Liver (tissue), 9 donors: ENCODE data around the gene SMARCC1. TPM values are rescaled to one million over a fixed set of nuclear protein-coding genes. Genes with fewer than 3 reads are reported as not detected.

Source experiments
- DNase-seq: peaks from one replicate; pipeline ENCODE4 v3.0.0-alpha.2; 2017; ENCODE audit warnings: low spot score
- H3K27ac ChIP-seq, 2 donors: one replicate each; pipeline ENCODE4 v1.7.0; 2013; ENCODE audit warnings: inconsistent platforms in 2 of 2, low read length in 2 of 2, control low read depth in 1 of 2, low read depth in 1 of 2, mild to moderate bottlenecking in 1 of 2
- H3K27me3 ChIP-seq, 4 donors: one replicate each; pipeline versions ENCODE4 v1.6.1 to v1.7.0; 2013; ENCODE audit warnings: low read length in 3 of 4, inconsistent platforms in 1 of 4, mild to moderate bottlenecking in 1 of 4, moderate library complexity in 1 of 4; ENCODE audit not compliant: control insufficient read depth in 4 of 4, insufficient read depth in 4 of 4
- H3K36me3 ChIP-seq, 4 donors: one replicate each; pipeline versions ENCODE4 v1.6.1 to v1.7.0; 2013; ENCODE audit warnings: low read length in 3 of 4, mild to moderate bottlenecking in 3 of 4, low read depth in 1 of 4, moderate library complexity in 1 of 4; ENCODE audit not compliant: control insufficient read depth in 4 of 4, insufficient read depth in 3 of 4
- H3K4me1 ChIP-seq, 4 donors: one replicate each; pipeline versions ENCODE4 v1.6.1 to v1.7.0; 2013; ENCODE audit warnings: low read length in 3 of 4, mild to moderate bottlenecking in 3 of 4, moderate library complexity in 1 of 4; ENCODE audit not compliant: control insufficient read depth in 4 of 4, insufficient read depth in 4 of 4
- H3K4me3 ChIP-seq, 3 donors: one replicate each; pipeline versions ENCODE4 v1.6.1 to v1.7.0; 2013; ENCODE audit warnings: low read length in 3 of 3, control low read depth in 1 of 3, low read depth in 1 of 3, mild to moderate bottlenecking in 1 of 3
- H3K9ac ChIP-seq, 2 donors: one replicate each; pipeline ENCODE4 v1.7.0; 2013; ENCODE audit warnings: low read length in 2 of 2, mild to moderate bottlenecking in 2 of 2, moderate library complexity in 2 of 2, control low read depth in 1 of 2, low read depth in 1 of 2
- H3K9me3 ChIP-seq, 4 donors: one replicate each; pipeline versions ENCODE4 v1.6.1 to v1.7.0; 2013; ENCODE audit warnings: low read length in 3 of 4; ENCODE audit not compliant: control insufficient read depth in 4 of 4
- EGR1 ChIP-seq, 2 donors: IDR thresholded peaks; 2 replicates each; pipeline ENCODE4 v1.6.1; 2016 to 2018; ENCODE audit warnings: antibody characterized with exemption in 2 of 2, low read depth in 2 of 2
- FOXA1 ChIP-seq: IDR thresholded peaks from 2 replicates; pipeline ENCODE4 v1.6.1; 2016; ENCODE audit warnings: antibody characterized with exemption
- FOXA2 ChIP-seq: IDR thresholded peaks from 2 replicates; pipeline ENCODE4 v1.6.1; 2016; ENCODE audit warnings: antibody characterized with exemption
- HNF4A ChIP-seq, 2 donors: conservative IDR thresholded peaks; 2 replicates each; pipeline ENCODE4 v1.6.1; 2016; ENCODE audit warnings: antibody characterized with exemption in 2 of 2, mild to moderate bottlenecking in 2 of 2
- HNF4G ChIP-seq: IDR thresholded peaks from 2 replicates; pipeline ENCODE4 v1.6.1; 2016; ENCODE audit warnings: antibody characterized with exemption
- JUND ChIP-seq, 2 donors: IDR thresholded peaks; 2 replicates each; pipeline ENCODE4 v1.6.1; 2016; ENCODE audit warnings: antibody characterized with exemption in 2 of 2
- NR2F2 ChIP-seq: IDR thresholded peaks from 2 replicates; pipeline ENCODE4 v1.6.1; 2016; ENCODE audit warnings: antibody characterized with exemption
- RAD21 ChIP-seq, 2 donors: IDR thresholded peaks; 2 replicates each; pipeline ENCODE4 v1.6.1; 2016; ENCODE audit warnings: antibody characterized with exemption in 2 of 2, mild to moderate bottlenecking in 2 of 2
- RXRA ChIP-seq, 2 donors: IDR thresholded peaks; 2 replicates each; pipeline ENCODE4 v1.6.1; 2017 to 2018; ENCODE audit warnings: antibody characterized with exemption in 2 of 2, mild to moderate bottlenecking in 1 of 2
- SP1 ChIP-seq: IDR thresholded peaks from 2 replicates; pipeline ENCODE4 v1.6.1; 2018; ENCODE audit warnings: antibody characterized with exemption, mild to moderate bottlenecking
- TAF1 ChIP-seq: conservative IDR thresholded peaks from 2 replicates; pipeline ENCODE4 v1.6.1; 2016; ENCODE audit warnings: antibody characterized with exemption, mild to moderate bottlenecking
- YY1 ChIP-seq: IDR thresholded peaks from 2 replicates; pipeline ENCODE4 v1.6.1; 2016; ENCODE audit warnings: antibody characterized with exemption, mild to moderate bottlenecking
- whole genome bisulfite sequencing: extraction: QIAGEN DNeasy Blood & Tissue Kit; methylation state at CpG from one replicate; pipeline ENCODE4 v1.1.7; 2013; 5-methylcytosine and 5-hydroxymethylcytosine counted together
- polyA plus RNA-seq, 2 donors: library from polyadenylated mRNA; stranded (reverse) in 1 of 2; unstranded in 1 of 2; fragments of 200-250 nt in 1 of 2; fragments of >200 nt in 1 of 2; fragmentation: Nextera tagmentation in 1 of 2; extraction: Ambion mirVana in 1 of 2; gene quantifications; one replicate each; pipeline versions ENCODE4 v1.2.1 to v1.2.3, GENCODE V29; 2013 to 2015
- total RNA-seq, 2 donors: library from RNA; depleted of rRNA; stranded (reverse); fragments of >200 nt; gene quantifications; one replicate each; pipeline ENCODE4 v1.2.3, GENCODE V29; 2014
- TF ChIP-seq, protein P1 (sequence below): IDR thresholded peaks from 2 replicates; pipeline ENCODE4 v1.6.1; 2016; ENCODE audit warnings: antibody characterized with exemption
- TF ChIP-seq, protein P2 (sequence below): IDR thresholded peaks from 2 replicates; pipeline ENCODE4 v1.6.1; 2016; ENCODE audit warnings: antibody characterized with exemption
- TF ChIP-seq, protein P3 (sequence below): IDR thresholded peaks from 2 replicates; pipeline ENCODE4 v1.6.1; 2016; ENCODE audit warnings: antibody characterized with exemption
- TF ChIP-seq, protein P4 (sequence below): IDR thresholded peaks from 2 replicates; pipeline ENCODE4 v1.6.1; 2016; ENCODE audit warnings: antibody characterized with exemption, mild to moderate bottlenecking
- donor health status: healthy.
- donor health status: healthy.
- donor health status: healthy.
- donor health status: healthy.
- donor health status: healthy.

SMARCC1 gene
- total and polyA plus RNA-seq, 4 donors, result 6.6 to 19.8 (median 12.6) TPM

DNA sequence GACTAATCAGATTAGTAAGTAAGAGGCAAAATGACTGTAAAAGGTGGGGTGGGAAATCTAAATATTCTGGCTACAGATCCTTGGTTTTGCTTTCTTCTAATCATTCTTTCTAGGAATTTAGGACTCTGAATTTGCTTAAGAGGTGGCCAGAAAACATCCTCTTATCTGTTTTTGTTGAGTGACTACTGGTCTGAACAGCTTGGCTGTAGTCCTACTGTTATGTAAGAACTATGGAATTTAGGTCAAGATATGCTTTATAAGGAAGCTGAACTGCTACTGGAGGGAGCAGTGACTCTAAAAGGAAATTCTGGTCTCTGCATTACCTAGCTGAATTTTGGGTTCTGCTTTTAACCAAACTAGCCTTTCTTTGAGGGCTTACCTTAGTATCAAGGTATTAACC, 169.5 kb downstream of the SMARCC1 start:
- no peak overlapping the region for H3K27ac ChIP-seq
- no peak for DNase-seq
- H3K36me3 ChIP-seq, result peaks cover 4 to 22% (median 15%) of the 10 kb centered on the region in 4 donors
- H3K27me3 ChIP-seq, result no peaks in the 10 kb centered on the region
- peak; percentile 10 for TF ChIP-seq NR2F2
- TF ChIP-seq, protein P1, sequence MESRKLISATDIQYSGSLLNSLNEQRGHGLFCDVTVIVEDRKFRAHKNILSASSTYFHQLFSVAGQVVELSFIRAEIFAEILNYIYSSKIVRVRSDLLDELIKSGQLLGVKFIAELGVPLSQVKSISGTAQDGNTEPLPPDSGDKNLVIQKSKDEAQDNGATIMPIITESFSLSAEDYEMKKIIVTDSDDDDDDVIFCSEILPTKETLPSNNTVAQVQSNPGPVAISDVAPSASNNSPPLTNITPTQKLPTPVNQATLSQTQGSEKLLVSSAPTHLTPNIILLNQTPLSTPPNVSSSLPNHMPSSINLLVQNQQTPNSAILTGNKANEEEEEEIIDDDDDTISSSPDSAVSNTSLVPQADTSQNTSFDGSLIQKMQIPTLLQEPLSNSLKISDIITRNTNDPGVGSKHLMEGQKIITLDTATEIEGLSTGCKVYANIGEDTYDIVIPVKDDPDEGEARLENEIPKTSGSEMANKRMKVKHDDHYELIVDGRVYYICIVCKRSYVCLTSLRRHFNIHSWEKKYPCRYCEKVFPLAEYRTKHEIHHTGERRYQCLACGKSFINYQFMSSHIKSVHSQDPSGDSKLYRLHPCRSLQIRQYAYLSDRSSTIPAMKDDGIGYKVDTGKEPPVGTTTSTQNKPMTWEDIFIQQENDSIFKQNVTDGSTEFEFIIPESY, result no peak
- H3K4me3 ChIP-seq, result no peak overlapping the region
- H3K9ac ChIP-seq, result no peak overlapping the region
- no peaks in the 10 kb centered on the region for H3K4me1 ChIP-seq
- no peaks in the 10 kb centered on the region for H3K9me3 ChIP-seq

DNA sequence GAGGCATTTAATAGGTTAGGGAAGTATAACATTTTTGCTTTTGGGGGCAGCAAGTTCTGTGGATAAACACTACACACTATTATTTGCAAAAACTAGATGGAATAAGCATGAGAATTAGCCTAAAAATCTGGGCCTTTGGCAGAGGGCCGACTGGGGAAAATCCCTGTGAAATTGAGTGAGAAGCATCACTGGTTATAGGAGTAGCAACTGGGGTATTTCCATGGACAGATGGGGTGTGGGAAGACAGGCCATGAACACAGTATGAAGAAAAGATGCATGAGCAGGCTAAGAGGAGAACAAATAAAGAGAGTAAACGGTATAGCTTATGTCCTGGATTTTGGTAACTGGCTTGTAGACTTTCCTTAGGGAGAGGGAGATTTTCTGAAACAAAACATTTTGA, 170.1 kb downstream of the SMARCC1 start:
- no peak for DNase-seq
- no peaks in the 10 kb centered on the region for H3K4me1 ChIP-seq
- H3K36me3 ChIP-seq, result peaks cover 4 to 22% (median 15%) of the 10 kb centered on the region in 4 donors
- no peaks in the 10 kb centered on the region for H3K27me3 ChIP-seq
- H3K4me3 ChIP-seq, result no peak overlapping the region
- H3K9ac ChIP-seq, result no peak overlapping the region
- 79% methylated on average over 2 of the region's 2 CpGs for WGBS
- no peak overlapping the region for H3K27ac ChIP-seq
- TF ChIP-seq, protein P1, result no peak
- TF ChIP-seq, protein P2, sequence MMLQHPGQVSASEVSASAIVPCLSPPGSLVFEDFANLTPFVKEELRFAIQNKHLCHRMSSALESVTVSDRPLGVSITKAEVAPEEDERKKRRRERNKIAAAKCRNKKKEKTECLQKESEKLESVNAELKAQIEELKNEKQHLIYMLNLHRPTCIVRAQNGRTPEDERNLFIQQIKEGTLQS, result no peak
- TF ChIP-seq NR2F2, result no peak
- H3K9me3 ChIP-seq, result no peaks in the 10 kb centered on the region

DNA sequence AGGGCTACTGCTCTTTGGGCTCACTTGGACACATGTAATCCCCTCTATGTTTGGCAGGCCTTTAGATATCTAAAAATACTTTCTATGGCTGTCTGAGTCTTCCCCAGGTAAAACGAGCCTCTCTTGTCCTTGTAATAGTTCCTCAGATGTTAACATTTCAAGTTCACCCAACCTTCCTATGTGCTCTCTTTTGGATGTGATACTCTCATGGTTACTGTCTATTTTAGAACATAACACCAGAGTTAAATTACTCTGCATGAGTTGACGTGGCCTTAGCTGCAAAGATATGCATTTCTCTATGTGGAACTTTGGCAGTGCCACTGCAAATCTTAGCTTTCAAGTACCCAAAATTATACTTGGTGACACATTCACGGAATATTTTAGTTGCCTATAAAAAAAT, 171.1 kb downstream of the SMARCC1 start:
- 97% methylated on average over 3 of the region's 3 CpGs for WGBS
- no peak overlapping the region for H3K27ac ChIP-seq
- no peak overlapping the region for H3K9ac ChIP-seq
- H3K4me1 ChIP-seq, result no peaks in the 10 kb centered on the region
- no peak overlapping the region for H3K4me3 ChIP-seq
- no peak for DNase-seq
- no peaks in the 10 kb centered on the region for H3K27me3 ChIP-seq
- H3K9me3 ChIP-seq, result no peaks in the 10 kb centered on the region
- TF ChIP-seq JUND (IDR thresholded peaks at IDR 0.05) (no peak), TAF1 (no peak), YY1 (no peak), HNF4G (no peak), HNF4A (conservative IDR thresholded peaks at IDR 0.05) (no peak), EGR1 (IDR thresholded peaks at IDR 0.05; ENCODE audit: low read depth in 2 of 2) (no peak), FOXA1 (no peak), RXRA (IDR thresholded peaks at IDR 0.05) (no peak), RAD21 (IDR thresholded peaks at IDR 0.05) (no peak), SP1 (no peak), FOXA2 (no peak)
- TF ChIP-seq, protein P2, result no peak
- TF ChIP-seq, protein P3, sequence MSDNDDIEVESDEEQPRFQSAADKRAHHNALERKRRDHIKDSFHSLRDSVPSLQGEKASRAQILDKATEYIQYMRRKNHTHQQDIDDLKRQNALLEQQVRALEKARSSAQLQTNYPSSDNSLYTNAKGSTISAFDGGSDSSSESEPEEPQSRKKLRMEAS, result no peak
- TF ChIP-seq, protein P4, sequence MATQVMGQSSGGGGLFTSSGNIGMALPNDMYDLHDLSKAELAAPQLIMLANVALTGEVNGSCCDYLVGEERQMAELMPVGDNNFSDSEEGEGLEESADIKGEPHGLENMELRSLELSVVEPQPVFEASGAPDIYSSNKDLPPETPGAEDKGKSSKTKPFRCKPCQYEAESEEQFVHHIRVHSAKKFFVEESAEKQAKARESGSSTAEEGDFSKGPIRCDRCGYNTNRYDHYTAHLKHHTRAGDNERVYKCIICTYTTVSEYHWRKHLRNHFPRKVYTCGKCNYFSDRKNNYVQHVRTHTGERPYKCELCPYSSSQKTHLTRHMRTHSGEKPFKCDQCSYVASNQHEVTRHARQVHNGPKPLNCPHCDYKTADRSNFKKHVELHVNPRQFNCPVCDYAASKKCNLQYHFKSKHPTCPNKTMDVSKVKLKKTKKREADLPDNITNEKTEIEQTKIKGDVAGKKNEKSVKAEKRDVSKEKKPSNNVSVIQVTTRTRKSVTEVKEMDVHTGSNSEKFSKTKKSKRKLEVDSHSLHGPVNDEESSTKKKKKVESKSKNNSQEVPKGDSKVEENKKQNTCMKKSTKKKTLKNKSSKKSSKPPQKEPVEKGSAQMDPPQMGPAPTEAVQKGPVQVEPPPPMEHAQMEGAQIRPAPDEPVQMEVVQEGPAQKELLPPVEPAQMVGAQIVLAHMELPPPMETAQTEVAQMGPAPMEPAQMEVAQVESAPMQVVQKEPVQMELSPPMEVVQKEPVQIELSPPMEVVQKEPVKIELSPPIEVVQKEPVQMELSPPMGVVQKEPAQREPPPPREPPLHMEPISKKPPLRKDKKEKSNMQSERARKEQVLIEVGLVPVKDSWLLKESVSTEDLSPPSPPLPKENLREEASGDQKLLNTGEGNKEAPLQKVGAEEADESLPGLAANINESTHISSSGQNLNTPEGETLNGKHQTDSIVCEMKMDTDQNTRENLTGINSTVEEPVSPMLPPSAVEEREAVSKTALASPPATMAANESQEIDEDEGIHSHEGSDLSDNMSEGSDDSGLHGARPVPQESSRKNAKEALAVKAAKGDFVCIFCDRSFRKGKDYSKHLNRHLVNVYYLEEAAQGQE, result no peak
- peaks cover 4 to 28% (median 21%) of the 10 kb centered on the region in 4 donors for H3K36me3 ChIP-seq
